Endothelial cell of umbilical vein (primary cell): ENCODE measurements around the gene TSPAN33. TPM values are rescaled to one million over a fixed set of nuclear protein-coding genes. Genes with fewer than 3 reads are reported as not detected.

Source experiments
- BruUV-seq: library from RNA; stranded (reverse); fragments of 400-500 nt; replicated peaks from 2 replicates; lab custom pipeline; 2021; lab: Mats Ljungman, UMichigan
- CTCF ChIA-PET: fragments of 300-600, 350-600 bp; sonication (Branson Sonifier 250); formaldehyde crosslinking; loops from one replicate; lab custom pipeline; 2021; ENCODE audit warnings: antibody characterized with exemption, inconsistent platforms; lab: Charles Lee
- POLR2A ChIA-PET: fragments of 300-600, 350-600 bp; sonication (Branson Sonifier 250); formaldehyde crosslinking; loops from one replicate; lab custom pipeline; 2021; ENCODE audit warnings: antibody characterized with exemption, inconsistent platforms; lab: Charles Lee
- DNase-seq: peaks from one replicate; pipeline ENCODE4 v3.0.0-alpha.2; 2011; ENCODE audit warnings: low read depth, low spot score
- FAIRE-seq: peaks from 2 replicates; lab custom pipeline; 2011; peaks lifted over from hg19 to GRCh38; lab: Jason Lieb, UNC
- H2AFZ ChIP-seq: 2 replicates; pipeline ENCODE4 v1.6.0; 2012; ENCODE audit warnings: low read depth, low read length, control low read depth, inconsistent platforms
- H3K27ac ChIP-seq: 2 replicates; pipeline ENCODE4 v1.5.1; 2011; ENCODE audit warnings: low read depth, mild to moderate bottlenecking, control low read depth, low read length, moderate library complexity; ENCODE audit not compliant: insufficient read depth
- H3K27me3 ChIP-seq, 2 experiments: 2 replicates each; pipeline versions ENCODE4 v1.6.0 to v1.6.1; 2011; ENCODE audit warnings: low read length in 2 of 2, mixed read lengths in 1 of 2; ENCODE audit not compliant: control insufficient read depth in 2 of 2, insufficient read depth in 2 of 2
- H3K36me3 ChIP-seq, 2 experiments: 2 replicates in 1 of 2; 3 replicates in 1 of 2; pipeline ENCODE4 v1.5.1; 2011; ENCODE audit warnings: low read length in 2 of 2, mild to moderate bottlenecking in 1 of 2, moderate library complexity in 1 of 2; ENCODE audit not compliant: control insufficient read depth in 2 of 2, insufficient read depth in 2 of 2; ENCODE audit errors: extremely low read depth in 1 of 2
- H3K4me1 ChIP-seq: 3 replicates; pipeline ENCODE4 v1.5.1; 2011; ENCODE audit warnings: mild to moderate bottlenecking, low read length; ENCODE audit not compliant: control insufficient read depth, insufficient read depth; ENCODE audit errors: extremely low read depth
- H3K4me2 ChIP-seq: 2 replicates; pipeline ENCODE4 v1.6.1; 2011; ENCODE audit warnings: low read length, control low read depth, mixed read lengths; ENCODE audit not compliant: insufficient read depth
- H3K4me3 ChIP-seq, 3 experiments: fragments of 200-600 bp in 1 of 3; sonication (generic), shearing (Covaris generic) in 1 of 3; replicated peaks in 1 of 3; 2 replicates each; pipeline ENCODE4 v1.5.1; 2011 to 2016; ENCODE audit warnings: control low read depth in 3 of 3, low read length in 3 of 3, mild to moderate bottlenecking in 2 of 3, inconsistent platforms in 1 of 3, low read depth in 1 of 3, moderate library complexity in 1 of 3; ENCODE audit not compliant: insufficient read depth in 1 of 3
- H3K79me2 ChIP-seq: 2 replicates; pipeline ENCODE4 v1.6.0; 2012; ENCODE audit warnings: low read length, inconsistent platforms; ENCODE audit not compliant: control insufficient read depth, insufficient read depth
- H3K9ac ChIP-seq: replicated peaks from 2 replicates; pipeline ENCODE3; 2011; ENCODE audit warnings: low read length, control low read depth; ENCODE audit not compliant: insufficient read depth; ENCODE audit errors: extremely low read depth
- H3K9me1 ChIP-seq: replicated peaks from 3 replicates; pipeline ENCODE4 v1.6.0; 2011; ENCODE audit warnings: mild to moderate bottlenecking, low read length; ENCODE audit not compliant: control insufficient read depth, insufficient read depth; ENCODE audit errors: extremely low read depth
- H3K9me3 ChIP-seq: replicated peaks from 2 replicates; pipeline ENCODE4 v1.5.1; 2012; ENCODE audit warnings: low read length, inconsistent platforms; ENCODE audit not compliant: control insufficient read depth, insufficient read depth
- H4K20me1 ChIP-seq: replicated peaks from 2 replicates; pipeline ENCODE3; 2011; ENCODE audit warnings: mild to moderate bottlenecking, low read length; ENCODE audit not compliant: control insufficient read depth, insufficient read depth; ENCODE audit errors: extremely low read depth
- CTCF ChIP-seq, 2 donors: IDR thresholded peaks; 1 replicate in 1 of 2; 2 replicates in 1 of 2; pipeline ENCODE4 v1.5.1; 2011; ENCODE audit warnings: low read length in 2 of 2, mild to moderate bottlenecking in 2 of 2, moderate library complexity in 2 of 2, control low read depth in 1 of 2, inconsistent platforms in 1 of 2, low read depth in 1 of 2; ENCODE audit not compliant: insufficient read depth in 1 of 2; ENCODE audit errors: extremely low read depth in 1 of 2
- EZH2 ChIP-seq: IDR thresholded peaks from 2 replicates; pipeline ENCODE4 v1.6.1; 2012; ENCODE audit warnings: borderline replicate concordance, low read depth, mild to moderate bottlenecking, moderate library complexity, low read length, inconsistent platforms; ENCODE audit not compliant: severe bottlenecking
- FOS ChIP-seq: IDR thresholded peaks from 2 replicates; pipeline ENCODE4 v1.6.1; 2011; ENCODE audit warnings: mild to moderate bottlenecking, low read length, moderate library complexity, borderline replicate concordance; ENCODE audit not compliant: insufficient read depth
- GATA2 ChIP-seq: IDR thresholded peaks from 2 replicates; pipeline ENCODE4 v1.7.0; 2011; ENCODE audit warnings: low read depth, mild to moderate bottlenecking, moderate library complexity, mixed read lengths, low read length; ENCODE audit not compliant: insufficient read length, insufficient read depth
- JUN ChIP-seq: IDR thresholded peaks from 2 replicates; pipeline ENCODE4 v1.6.1; 2011; ENCODE audit warnings: borderline replicate concordance, low read depth; ENCODE audit not compliant: insufficient read length, insufficient read depth
- MAX ChIP-seq: IDR thresholded peaks from 2 replicates; pipeline ENCODE4 v1.6.1; 2011; ENCODE audit not compliant: insufficient read depth, insufficient read length
- MYC ChIP-seq: IDR thresholded peaks from one replicate; pipeline ENCODE4 v1.6.1; 2011; ENCODE audit warnings: mild to moderate bottlenecking, low read depth, low read length
- POLR2A ChIP-seq: IDR thresholded peaks from 2 replicates; pipeline ENCODE4 v1.6.1; 2012; ENCODE audit warnings: low read depth, mild to moderate bottlenecking, control low read depth, low read length
- POLR2AphosphoS5 ChIP-seq: IDR thresholded peaks from 2 replicates; pipeline ENCODE4 v1.6.1; 2012; ENCODE audit warnings: low read depth, mild to moderate bottlenecking, control low read depth, low read length, moderate library complexity; ENCODE audit not compliant: insufficient read depth
- dilution Hi-C: fragments of 300-500 bp; cut with MboI; formaldehyde crosslinking; loops from one replicate; pipeline ENCODE4 v1.15.0; 2019; ENCODE audit warnings: low sequenced_read_pairs; ENCODE audit not compliant: extremely low pct_ligation_motif_present
- intact Hi-C: fragments of 100-400 bp; cut with micrococcal nuclease; formaldehyde crosslinking; loops from one replicate; pipeline ENCODE4 v1.10.0; 2022
- polyA plus RNA-seq, 4 experiments: library from polyadenylated mRNA; depleted of rRNA in 3 of 4; stranded (reverse) in 3 of 4; unstranded in 1 of 4; fragments of >200 nt; gene quantifications; 2 replicates each; pipeline versions ENCODE4 v1.2.1 to v1.2.3, GENCODE V29; 2011 to 2012; ENCODE audit warnings: missing spikeins in 1 of 4
- total RNA-seq: library from RNA; stranded (reverse); gene quantifications from 2 replicates; pipeline ENCODE4 v1.2.3, GENCODE V29; 2021

The TSPAN33 gene
- total and polyA plus RNA-seq, 2 donors (not counting 3 experiments of a cell fraction or from before 2014, with no cell fraction given), result 0.21 TPM; not detected in 1

- CTCF ChIA-PET, result interaction anchor here (0.7 to 2.9 kb wide), 3 partner anchors 8 to 67 kb away, joined by 3 to 18 read pairs (median 4); no protein-coding TSS in a partner anchor
- H3K9ac ChIP-seq, result no peak overlapping the region
- no peaks in the 10 kb centered on the region for H3K36me3 ChIP-seq
- DNase-seq, result no peak
- dilution Hi-C loops, result no loop called here
- intact Hi-C loops, result no loop called here
- no peak for FAIRE-seq
- H3K4me1 ChIP-seq, result no peaks in the 10 kb centered on the region
- no peak overlapping the region for H3K4me2 ChIP-seq
- POLR2A ChIA-PET, result no interaction called here
- H2AFZ ChIP-seq, result no peak overlapping the region
- H3K9me3 ChIP-seq, result no peaks in the 10 kb centered on the region
- no peaks in the 10 kb centered on the region for H3K9me1 ChIP-seq
- H3K27ac ChIP-seq, result no peak overlapping the region
- BruUV-seq, result no TSS peak
- no peaks in the 10 kb centered on the region for H3K79me2 ChIP-seq
- no peaks in the 10 kb centered on the region for H3K27me3 ChIP-seq
- TF ChIP-seq FOS (no peak), JUN (no peak), POLR2A (no peak), MAX (no peak), GATA2 (no peak), MYC (no peak), EZH2 (no peak), POLR2AphosphoS5 (no peak), CTCF (IDR thresholded peaks at IDR 0.05; ENCODE audit: extremely low read depth in 1 of 2, insufficient read depth in 1 of 2, low read depth in 1 of 2, low read length in 2 of 2) (no peak)
- H4K20me1 ChIP-seq, result no peaks in the 10 kb centered on the region
- no peak overlapping the region for H3K4me3 ChIP-seq
Observed at GRCh38 chr7:129199406-129199805, 54.9 kb downstream of the TSPAN33 start.
